Measurements from ENCODE around the gene TMC1. TPM values are rescaled to one million over a fixed set of nuclear protein-coding genes. Genes with fewer than 3 reads are reported as not detected.

TMC1 gene
- total and polyA plus RNA-seq, 2 of the 8 experiments (the other 6 are each of a cell fraction or from before 2014, with no cell fraction given): 0.95 to 0.98 TPM

GRCh38 chr9:72788966-72789735, 267.7 kb downstream of the TMC1 start (continued):
- TF ChIP-seq EGR1 (IDR thresholded peaks at IDR 0.05; ENCODE audit: borderline replicate concordance, low read depth, low read length): no peak

All from H1 (cell line).